ENCODE measurements around the gene ZCCHC7. TPM values are rescaled to one million over a fixed set of nuclear protein-coding genes. Genes with fewer than 3 reads are reported as not detected.

The ZCCHC7 gene
- total and polyA plus RNA-seq, 4 donors = 7.7 to 28.0 (median 12.6) TPM

DNA sequence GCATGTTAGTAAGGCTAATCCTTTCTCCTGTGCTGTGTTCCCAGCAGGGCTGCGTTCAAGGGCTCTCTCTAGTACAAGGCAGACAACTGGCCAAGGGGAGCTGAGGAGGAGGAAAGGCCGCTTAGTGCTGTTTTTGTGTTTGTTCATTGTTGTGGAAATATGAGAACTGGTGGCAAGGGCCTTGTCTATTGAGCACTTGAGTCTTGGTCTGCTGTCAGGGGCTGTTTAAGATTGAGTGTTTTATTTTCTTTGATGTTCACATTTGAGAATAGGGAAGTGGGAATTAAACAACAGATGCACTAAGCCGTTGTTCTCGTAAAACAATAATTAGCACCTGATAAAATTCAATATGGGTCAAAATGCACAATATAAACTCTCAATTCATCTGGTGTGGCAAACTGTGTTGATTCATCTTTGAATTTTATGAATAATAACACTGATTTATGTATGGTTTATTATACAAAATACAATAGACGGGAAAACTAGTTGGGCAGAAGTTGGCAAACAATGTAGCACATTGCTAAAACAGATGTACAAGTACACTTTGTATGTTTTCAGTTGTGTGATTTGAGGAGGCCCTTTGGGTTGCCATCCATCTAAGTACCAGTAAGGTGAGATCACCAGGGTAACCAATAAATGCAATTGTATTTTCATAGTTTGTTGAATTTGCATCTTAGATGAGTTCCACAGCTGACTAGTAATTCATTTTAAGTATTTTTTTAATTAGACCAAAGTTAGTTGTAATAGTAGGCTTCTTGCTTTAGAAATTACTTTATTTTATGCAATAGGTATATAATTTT lies 204.5 kb downstream of the ZCCHC7 start:
- Histone ChIP-seq H3K4me3 (no peak overlapping the region), H3K36me3 (ENCODE audit: control insufficient read depth in 4 of 4, insufficient read depth in 4 of 4, low read length in 4 of 4) (no peaks in the 10 kb centered on the region), H3K9me3 (ENCODE audit: control insufficient read depth in 4 of 4, insufficient read depth in 3 of 4, low read length in 3 of 4) (no peaks in the 10 kb centered on the region), H3K27ac (ENCODE audit: low read depth in 1 of 2, low read length in 1 of 2) (no peak overlapping the region), H3K27me3 (ENCODE audit: control insufficient read depth in 3 of 3, insufficient read depth in 3 of 3, low read length in 2 of 3) (no peaks in the 10 kb centered on the region), H3K4me1 (ENCODE audit: control insufficient read depth in 5 of 5, insufficient read depth in 5 of 5, low read length in 5 of 5) (peaks cover 0 to 16% (median 0%) of the 10 kb centered on the region in 5 donors), H3K9ac (ENCODE audit: insufficient read depth in 1 of 2, low read length in 2 of 2) (no peak overlapping the region)
- WGBS, 2 donors = 76 to 81% methylated on average over 5 of the region's 5 CpGs
- TF ChIP-seq, protein P1, sequence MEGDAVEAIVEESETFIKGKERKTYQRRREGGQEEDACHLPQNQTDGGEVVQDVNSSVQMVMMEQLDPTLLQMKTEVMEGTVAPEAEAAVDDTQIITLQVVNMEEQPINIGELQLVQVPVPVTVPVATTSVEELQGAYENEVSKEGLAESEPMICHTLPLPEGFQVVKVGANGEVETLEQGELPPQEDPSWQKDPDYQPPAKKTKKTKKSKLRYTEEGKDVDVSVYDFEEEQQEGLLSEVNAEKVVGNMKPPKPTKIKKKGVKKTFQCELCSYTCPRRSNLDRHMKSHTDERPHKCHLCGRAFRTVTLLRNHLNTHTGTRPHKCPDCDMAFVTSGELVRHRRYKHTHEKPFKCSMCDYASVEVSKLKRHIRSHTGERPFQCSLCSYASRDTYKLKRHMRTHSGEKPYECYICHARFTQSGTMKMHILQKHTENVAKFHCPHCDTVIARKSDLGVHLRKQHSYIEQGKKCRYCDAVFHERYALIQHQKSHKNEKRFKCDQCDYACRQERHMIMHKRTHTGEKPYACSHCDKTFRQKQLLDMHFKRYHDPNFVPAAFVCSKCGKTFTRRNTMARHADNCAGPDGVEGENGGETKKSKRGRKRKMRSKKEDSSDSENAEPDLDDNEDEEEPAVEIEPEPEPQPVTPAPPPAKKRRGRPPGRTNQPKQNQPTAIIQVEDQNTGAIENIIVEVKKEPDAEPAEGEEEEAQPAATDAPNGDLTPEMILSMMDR (IDR thresholded peaks at IDR 0.05; ENCODE audit: control extremely low read depth, extremely low read depth) = no peak
- ATAC-seq (ENCODE audit: insufficient read depth, low FRiP score) (no peak), DNase-seq (no peak)

DNA sequence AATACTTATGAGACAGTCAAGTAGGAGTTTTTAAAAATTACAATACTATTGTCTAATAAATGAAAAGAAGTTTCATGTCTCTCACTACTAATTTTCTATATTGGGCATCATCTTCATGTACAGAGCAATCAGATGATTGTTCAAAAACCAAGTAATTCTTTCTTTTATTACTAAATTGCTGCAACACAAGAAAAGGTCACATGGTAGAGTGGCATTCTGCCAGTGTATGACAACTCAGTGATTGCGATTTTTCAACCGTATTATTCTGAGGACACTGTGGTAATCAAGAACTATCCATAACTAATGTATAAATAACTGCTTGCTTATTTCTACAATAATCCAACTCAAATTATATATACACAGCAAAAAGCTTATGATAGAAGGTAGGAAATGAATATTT lies 205.4 kb downstream of the ZCCHC7 start:
- H3K4me1 ChIP-seq (ENCODE audit: control insufficient read depth in 5 of 5, insufficient read depth in 5 of 5, low read length in 5 of 5) = peaks cover 0 to 16% (median 0%) of the 10 kb centered on the region in 5 donors
- H3K36me3 ChIP-seq (ENCODE audit: control insufficient read depth in 4 of 4, insufficient read depth in 4 of 4, low read length in 4 of 4) = no peaks in the 10 kb centered on the region
- ATAC-seq (ENCODE audit: insufficient read depth, low FRiP score) (no peak), DNase-seq (peak in 1 of 3 donors; percentile 30)
- WGBS, 2 donors = 53 to 78% methylated on average over 2 of the region's 2 CpGs
- H3K9ac ChIP-seq (ENCODE audit: insufficient read depth in 1 of 2, low read length in 2 of 2) = no peak overlapping the region
- H3K27ac ChIP-seq (ENCODE audit: low read depth in 1 of 2, low read length in 1 of 2) = no peak overlapping the region
- H3K9me3 ChIP-seq (ENCODE audit: control insufficient read depth in 4 of 4, insufficient read depth in 3 of 4, low read length in 3 of 4) = no peaks in the 10 kb centered on the region
- no peaks in the 10 kb centered on the region for H3K27me3 ChIP-seq (ENCODE audit: control insufficient read depth in 3 of 3, insufficient read depth in 3 of 3, low read length in 2 of 3)
- TF ChIP-seq, protein P1 (IDR thresholded peaks at IDR 0.05; ENCODE audit: control extremely low read depth, extremely low read depth) = no peak
- no peak overlapping the region for H3K4me3 ChIP-seq

DNA sequence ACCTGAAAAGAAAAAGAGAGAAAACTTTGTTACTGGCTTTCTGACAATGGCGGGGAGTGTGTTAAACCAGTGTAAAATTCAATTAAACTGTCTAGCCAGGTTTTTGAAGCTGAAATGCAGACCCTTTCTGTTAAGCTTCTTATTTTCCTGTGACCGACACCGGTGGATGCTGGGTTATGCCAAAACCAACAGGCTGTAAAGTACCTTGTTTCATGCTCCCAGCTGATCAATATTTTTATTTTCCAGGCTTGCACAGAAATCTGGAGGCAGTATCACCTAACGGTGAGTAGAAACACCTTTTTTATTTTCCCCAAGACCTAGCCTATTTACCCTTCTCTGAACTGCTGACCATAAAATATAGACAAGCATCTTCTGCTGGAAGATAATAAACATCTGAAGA lies 207.2 kb downstream of the ZCCHC7 start:
- no peak for DNase-seq
- no peak for ATAC-seq (ENCODE audit: insufficient read depth, low FRiP score)
- H3K27me3 ChIP-seq (ENCODE audit: control insufficient read depth in 3 of 3, insufficient read depth in 3 of 3, low read length in 2 of 3) = no peaks in the 10 kb centered on the region
- H3K4me1 ChIP-seq (ENCODE audit: control insufficient read depth in 5 of 5, insufficient read depth in 5 of 5, low read length in 5 of 5) = peaks cover 0 to 16% (median 0%) of the 10 kb centered on the region in 5 donors
- 95 to 98% methylated on average over 4 of the region's 4 CpGs for WGBS, 2 donors
- H3K9ac ChIP-seq (ENCODE audit: insufficient read depth in 1 of 2, low read length in 2 of 2) = no peak overlapping the region
- no peaks in the 10 kb centered on the region for H3K36me3 ChIP-seq (ENCODE audit: control insufficient read depth in 4 of 4, insufficient read depth in 4 of 4, low read length in 4 of 4)
- no peaks in the 10 kb centered on the region for H3K9me3 ChIP-seq (ENCODE audit: control insufficient read depth in 4 of 4, insufficient read depth in 3 of 4, low read length in 3 of 4)
- H3K27ac ChIP-seq (ENCODE audit: low read depth in 1 of 2, low read length in 1 of 2) = no peak overlapping the region
- no peak overlapping the region for H3K4me3 ChIP-seq
- TF ChIP-seq, protein P1 (IDR thresholded peaks at IDR 0.05; ENCODE audit: control extremely low read depth, extremely low read depth) = no peak

Measured in lung (tissue), 12 donors.